Vagina (tissue), 2 donors: ENCODE measurements around the gene SCAMP5. TPM values are rescaled to one million over a fixed set of nuclear protein-coding genes. Genes with fewer than 3 reads are reported as not detected.

Experiments
- DNase-seq, 2 donors: peaks; one replicate each; pipeline ENCODE4 v3.0.0-alpha.2; 2017; ENCODE audit errors: extremely low spot score in 2 of 2
- H3K27ac ChIP-seq: fragments of 200-600 bp; sonication (generic); one replicate; pipeline ENCODE4 v1.5.1; 2019
- H3K27me3 ChIP-seq: fragments of 200-600 bp; sonication (generic); one replicate; pipeline ENCODE4 v1.5.1; 2019
- H3K36me3 ChIP-seq, 2 donors: fragments of 200-600 bp; sonication (generic); one replicate each; pipeline ENCODE4 v1.5.1; 2017 to 2019
- H3K4me1 ChIP-seq: fragments of 200-600 bp; sonication (generic); one replicate; pipeline ENCODE4 v1.5.1; 2019
- H3K4me3 ChIP-seq, 2 donors: fragments of 200-600 bp; sonication (generic); 1 replicate in 1 of 2; 2 replicates in 1 of 2; pipeline ENCODE4 v1.5.1; 2016 to 2019
- H3K9me3 ChIP-seq: fragments of 200-600 bp; sonication (generic); one replicate; pipeline ENCODE4 v1.5.1; 2019
- POLR2A ChIP-seq, 2 donors: fragments of 450-650 bp; IDR thresholded peaks; one replicate each; pipeline ENCODE4 v1.6.1; 2017; ENCODE audit warnings: antibody characterized with exemption in 2 of 2, mild to moderate bottlenecking in 2 of 2, moderate library complexity in 2 of 2
- POLR2AphosphoS5 ChIP-seq, 2 donors: sonication (generic); formaldehyde crosslinking; IDR thresholded peaks; one replicate each; pipeline ENCODE4 v1.9.0; 2017; ENCODE audit warnings: antibody characterized with exemption in 2 of 2, mild to moderate bottlenecking in 2 of 2, low read depth in 1 of 2; ENCODE audit not compliant: insufficient read depth in 1 of 2
- intact Hi-C: fragments of 100-400 bp; cut with DNase I; formaldehyde crosslinking; loops from one replicate; pipeline ENCODE4 v1.15.1; 2023
- total RNA-seq: library from RNA; depleted of rRNA; stranded (reverse); fragments of >200 nt; gene quantifications from one replicate; pipeline ENCODE4 v1.2.3, GENCODE V29; 2016
- TF ChIP-seq, protein P1 (sequence below), 3 experiments: fragments of 450-650 bp in 2 of 3; fragments of 200-600 bp in 1 of 3; sonication (generic) in 1 of 3; IDR thresholded peaks; one replicate each; pipeline ENCODE4 v1.5.1; 2017 to 2019; ENCODE audit warnings: antibody characterized with exemption in 3 of 3, mild to moderate bottlenecking in 2 of 3, moderate library complexity in 2 of 3

Gene SCAMP5
- total RNA-seq, 1 donor from 2014 or later: 6.6 TPM

DNA sequence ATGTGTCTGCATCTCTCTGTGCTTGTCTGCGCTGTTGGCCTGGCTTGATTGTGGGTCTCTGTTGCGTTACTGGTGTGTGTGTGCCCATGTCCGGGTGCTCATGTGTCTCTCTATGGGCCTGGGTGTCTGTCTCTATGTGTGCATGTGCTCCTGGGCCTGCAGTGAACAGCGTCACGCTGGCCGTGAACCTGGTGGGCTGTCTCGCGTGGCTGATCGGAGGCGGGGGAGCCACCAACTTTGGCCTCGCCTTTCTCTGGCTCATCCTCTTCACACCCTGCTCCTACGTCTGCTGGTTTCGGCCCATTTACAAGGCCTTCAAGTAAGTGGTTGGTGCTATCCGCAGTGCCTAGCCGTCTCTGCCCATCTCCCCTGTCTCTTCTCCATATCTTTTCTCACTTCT, 21.1 kb downstream of the SCAMP5 start:
- no peaks in the 10 kb centered on the region for H3K4me1 ChIP-seq
- no peaks in the 10 kb centered on the region for H3K27me3 ChIP-seq
- no peak for DNase-seq
- H3K4me3 ChIP-seq: no peak overlapping the region
- no peaks in the 10 kb centered on the region for H3K36me3 ChIP-seq
- TF ChIP-seq POLR2A (IDR thresholded peaks at IDR 0.05) (no peak), POLR2AphosphoS5 (IDR thresholded peaks at IDR 0.05; ENCODE audit: insufficient read depth in 1 of 2, low read depth in 1 of 2) (no peak)
- TF ChIP-seq, protein P1, sequence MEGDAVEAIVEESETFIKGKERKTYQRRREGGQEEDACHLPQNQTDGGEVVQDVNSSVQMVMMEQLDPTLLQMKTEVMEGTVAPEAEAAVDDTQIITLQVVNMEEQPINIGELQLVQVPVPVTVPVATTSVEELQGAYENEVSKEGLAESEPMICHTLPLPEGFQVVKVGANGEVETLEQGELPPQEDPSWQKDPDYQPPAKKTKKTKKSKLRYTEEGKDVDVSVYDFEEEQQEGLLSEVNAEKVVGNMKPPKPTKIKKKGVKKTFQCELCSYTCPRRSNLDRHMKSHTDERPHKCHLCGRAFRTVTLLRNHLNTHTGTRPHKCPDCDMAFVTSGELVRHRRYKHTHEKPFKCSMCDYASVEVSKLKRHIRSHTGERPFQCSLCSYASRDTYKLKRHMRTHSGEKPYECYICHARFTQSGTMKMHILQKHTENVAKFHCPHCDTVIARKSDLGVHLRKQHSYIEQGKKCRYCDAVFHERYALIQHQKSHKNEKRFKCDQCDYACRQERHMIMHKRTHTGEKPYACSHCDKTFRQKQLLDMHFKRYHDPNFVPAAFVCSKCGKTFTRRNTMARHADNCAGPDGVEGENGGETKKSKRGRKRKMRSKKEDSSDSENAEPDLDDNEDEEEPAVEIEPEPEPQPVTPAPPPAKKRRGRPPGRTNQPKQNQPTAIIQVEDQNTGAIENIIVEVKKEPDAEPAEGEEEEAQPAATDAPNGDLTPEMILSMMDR (IDR thresholded peaks at IDR 0.05): no peak
- no peak overlapping the region for H3K27ac ChIP-seq
- intact Hi-C loops: no loop called here
- no peaks in the 10 kb centered on the region for H3K9me3 ChIP-seq

GRCh38 chr15:75019916-75020315, 24.6 kb downstream of the SCAMP5 start:
- no peak for DNase-seq
- Histone ChIP-seq H3K27me3 (no peaks in the 10 kb centered on the region), H3K4me1 (peaks cover 12% of the 10 kb centered on the region), H3K9me3 (no peaks in the 10 kb centered on the region), H3K4me3 (no peak overlapping the region), H3K27ac (no peak overlapping the region), H3K36me3 (no peaks in the 10 kb centered on the region)
- TF ChIP-seq POLR2AphosphoS5 (IDR thresholded peaks at IDR 0.05; ENCODE audit: insufficient read depth in 1 of 2, low read depth in 1 of 2): no peak
- TF ChIP-seq POLR2A (IDR thresholded peaks at IDR 0.05): no peak
- TF ChIP-seq, protein P1 (IDR thresholded peaks at IDR 0.05): no peak
- intact Hi-C loops: no loop called here

- Histone ChIP-seq H3K4me3 (no peak overlapping the region), H3K36me3 (no peaks in the 10 kb centered on the region), H3K27ac (no peak overlapping the region), H3K4me1 (peaks cover 18% of the 10 kb centered on the region), H3K9me3 (no peaks in the 10 kb centered on the region), H3K27me3 (no peaks in the 10 kb centered on the region)
- DNase-seq: no peak
- intact Hi-C loops: no loop called here
- TF ChIP-seq POLR2AphosphoS5 (IDR thresholded peaks at IDR 0.05; ENCODE audit: insufficient read depth in 1 of 2, low read depth in 1 of 2) (no peak), POLR2A (IDR thresholded peaks at IDR 0.05) (no peak)
- TF ChIP-seq, protein P1 (IDR thresholded peaks at IDR 0.05): no peak
Observed at GRCh38 chr15:75021341-75021740, 26.0 kb downstream of the SCAMP5 start.

- Histone ChIP-seq H3K4me1 (peaks cover 18% of the 10 kb centered on the region), H3K27ac (no peak overlapping the region), H3K36me3 (no peaks in the 10 kb centered on the region), H3K27me3 (no peaks in the 10 kb centered on the region), H3K4me3 (no peak overlapping the region), H3K9me3 (no peaks in the 10 kb centered on the region)
- no peak for DNase-seq
- intact Hi-C loops: no loop called here
- TF ChIP-seq POLR2A (IDR thresholded peaks at IDR 0.05): no peak
- TF ChIP-seq, protein P1 (IDR thresholded peaks at IDR 0.05): no peak
- no peak for TF ChIP-seq POLR2AphosphoS5 (IDR thresholded peaks at IDR 0.05; ENCODE audit: insufficient read depth in 1 of 2, low read depth in 1 of 2)
Observed at GRCh38 chr15:75022783-75023180, 27.4 kb downstream of the SCAMP5 start.

DNA sequence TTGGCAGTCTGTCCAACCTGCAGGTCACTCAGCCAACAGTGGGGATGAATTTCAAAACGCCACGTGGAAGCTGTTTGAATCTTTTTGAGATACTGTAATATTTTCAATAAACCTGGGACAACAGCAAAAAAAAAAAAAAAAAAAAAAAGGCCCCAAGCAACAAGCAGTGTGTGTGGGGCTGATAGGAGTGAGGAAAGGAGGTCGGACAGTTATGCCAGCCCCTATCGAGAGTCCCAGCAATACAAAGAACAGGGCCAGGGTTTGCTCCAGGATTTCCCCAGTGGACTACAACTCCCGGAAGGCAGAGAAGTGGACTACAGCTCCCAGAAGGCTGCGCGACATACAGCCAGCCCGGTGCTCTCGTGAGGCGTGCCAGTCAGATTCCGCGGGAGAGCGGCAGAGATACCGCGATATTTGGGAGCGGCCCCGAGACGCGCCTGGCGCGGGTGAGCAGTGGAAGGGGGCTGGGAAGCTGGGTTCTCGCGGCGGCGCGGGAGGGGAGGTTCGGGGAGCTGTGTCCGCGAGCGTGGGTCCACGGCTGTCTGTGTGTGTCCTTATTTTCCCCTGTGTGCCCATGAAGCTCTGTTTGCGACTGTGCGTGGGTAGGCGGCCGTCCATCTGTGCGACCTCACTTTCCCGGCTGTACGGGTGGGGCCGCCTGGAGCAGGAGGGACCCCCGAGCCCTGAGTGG, 28.0 kb downstream of the SCAMP5 start, which contains the start of gene PPCDC:
Gene PPCDC, plus strand, starts transcription at position 410 of the 691 bp plus-strand sequence. CDS start 4,729 bp downstream, outside the sequence.
- Histone ChIP-seq H3K36me3 (no peaks in the 10 kb centered on the region), H3K4me3 (peak within 1 kb of the TSS; percentile 76 to 89), H3K4me1 (peaks cover 18% of the 10 kb centered on the region), H3K9me3 (no peaks in the 10 kb centered on the region), H3K27me3 (no peaks in the 10 kb centered on the region), H3K27ac (peak within 1 kb of the TSS; percentile 92)
- intact Hi-C loops: no loop called here
- DNase-seq: peak in 1 of 2 donors; percentile 95
- TF ChIP-seq POLR2A (IDR thresholded peaks at IDR 0.05) (peak in 1 of 2 donors; percentile 73), POLR2AphosphoS5 (IDR thresholded peaks at IDR 0.05; ENCODE audit: insufficient read depth in 1 of 2, low read depth in 1 of 2) (peak; percentile 93 to 94)
- TF ChIP-seq, protein P1 (IDR thresholded peaks at IDR 0.05): peak in 1 of 3 experiments; percentile 24
